ENCODE data around the gene PACSIN2. TPM values are rescaled to one million over a fixed set of nuclear protein-coding genes. Genes with fewer than 3 reads are reported as not detected.

The PACSIN2 gene
- total RNA-seq, 6 donors from 2014 or later: 120 to 186 (median 151) TPM

- TF ChIP-seq EP300 (IDR thresholded peaks at IDR 0.05) (no peak), POLR2A (IDR thresholded peaks at IDR 0.05) (no peak), POLR2AphosphoS5 (IDR thresholded peaks at IDR 0.05) (no peak)
- TF ChIP-seq, protein P1, sequence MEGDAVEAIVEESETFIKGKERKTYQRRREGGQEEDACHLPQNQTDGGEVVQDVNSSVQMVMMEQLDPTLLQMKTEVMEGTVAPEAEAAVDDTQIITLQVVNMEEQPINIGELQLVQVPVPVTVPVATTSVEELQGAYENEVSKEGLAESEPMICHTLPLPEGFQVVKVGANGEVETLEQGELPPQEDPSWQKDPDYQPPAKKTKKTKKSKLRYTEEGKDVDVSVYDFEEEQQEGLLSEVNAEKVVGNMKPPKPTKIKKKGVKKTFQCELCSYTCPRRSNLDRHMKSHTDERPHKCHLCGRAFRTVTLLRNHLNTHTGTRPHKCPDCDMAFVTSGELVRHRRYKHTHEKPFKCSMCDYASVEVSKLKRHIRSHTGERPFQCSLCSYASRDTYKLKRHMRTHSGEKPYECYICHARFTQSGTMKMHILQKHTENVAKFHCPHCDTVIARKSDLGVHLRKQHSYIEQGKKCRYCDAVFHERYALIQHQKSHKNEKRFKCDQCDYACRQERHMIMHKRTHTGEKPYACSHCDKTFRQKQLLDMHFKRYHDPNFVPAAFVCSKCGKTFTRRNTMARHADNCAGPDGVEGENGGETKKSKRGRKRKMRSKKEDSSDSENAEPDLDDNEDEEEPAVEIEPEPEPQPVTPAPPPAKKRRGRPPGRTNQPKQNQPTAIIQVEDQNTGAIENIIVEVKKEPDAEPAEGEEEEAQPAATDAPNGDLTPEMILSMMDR (IDR thresholded peaks at IDR 0.05): no peak
- H3K9me3 ChIP-seq: no peaks in the 10 kb centered on the region
- H3K4me1 ChIP-seq: peaks cover 37 to 57% (median 41%) of the 10 kb centered on the region in 4 donors
- H3K27me3 ChIP-seq: no peaks in the 10 kb centered on the region
- peaks cover 0 to 4% (median 0%) of the 10 kb centered on the region in 4 donors for H3K36me3 ChIP-seq
- peak overlapping the region in 1 of 4 donors; percentile 33 for H3K27ac ChIP-seq
- ATAC-seq (ENCODE audit: low FRiP score in 2 of 2) (no peak), DNase-seq (no peak)
- WGBS, 2 donors: 61 to 62% methylated on average over 2 of the region's 2 CpGs
- H3K4me3 ChIP-seq: no peak overlapping the region
These were observed 66.7 kb downstream of the PACSIN2 start for GRCh38 chr22:42948294-42948693.

GRCh38 chr22:42947211-42947990, 67.5 kb downstream of the PACSIN2 start:
- DNase-seq (peak in 1 of 2 donors; percentile 44), ATAC-seq (ENCODE audit: low FRiP score in 2 of 2) (no peak)
- Histone ChIP-seq H3K4me1 (peaks cover 37 to 55% (median 40%) of the 10 kb centered on the region in 4 donors), H3K36me3 (peaks cover 0 to 9% (median 0%) of the 10 kb centered on the region in 4 donors), H3K4me3 (no peak overlapping the region), H3K27ac (peak overlapping the region in 3 of 4 donors; percentile 23 to 59 (median 33)), H3K9me3 (no peaks in the 10 kb centered on the region), H3K27me3 (no peaks in the 10 kb centered on the region)
- TF ChIP-seq, protein P1 (IDR thresholded peaks at IDR 0.05): no peak
- TF ChIP-seq EP300 (IDR thresholded peaks at IDR 0.05): no peak
- TF ChIP-seq POLR2AphosphoS5 (IDR thresholded peaks at IDR 0.05): no peak
- TF ChIP-seq POLR2A (IDR thresholded peaks at IDR 0.05): no peak
- 62% methylated on average over 12 of the region's 13 CpGs for WGBS, 2 donors

- Histone ChIP-seq H3K36me3 (peaks cover 0 to 9% (median 0%) of the 10 kb centered on the region in 4 donors), H3K4me3 (no peak overlapping the region), H3K27ac (peak overlapping the region in 3 of 4 donors; percentile 33 to 59 (median 54)), H3K4me1 (peaks cover 37 to 55% (median 40%) of the 10 kb centered on the region in 4 donors), H3K9me3 (no peaks in the 10 kb centered on the region), H3K27me3 (no peaks in the 10 kb centered on the region)
- WGBS, 2 donors: 73 to 84% methylated on average over 16 of the region's 16 CpGs
- ATAC-seq (ENCODE audit: low FRiP score in 2 of 2): no peak
- TF ChIP-seq POLR2A (IDR thresholded peaks at IDR 0.05): no peak
- TF ChIP-seq, protein P1 (IDR thresholded peaks at IDR 0.05): no peak
- no peak for TF ChIP-seq EP300 (IDR thresholded peaks at IDR 0.05)
- no peak for TF ChIP-seq POLR2AphosphoS5 (IDR thresholded peaks at IDR 0.05)
- DNase-seq: no peak
These were observed 68.3 kb downstream of the PACSIN2 start for GRCh38 chr22:42946546-42947198.

DNA sequence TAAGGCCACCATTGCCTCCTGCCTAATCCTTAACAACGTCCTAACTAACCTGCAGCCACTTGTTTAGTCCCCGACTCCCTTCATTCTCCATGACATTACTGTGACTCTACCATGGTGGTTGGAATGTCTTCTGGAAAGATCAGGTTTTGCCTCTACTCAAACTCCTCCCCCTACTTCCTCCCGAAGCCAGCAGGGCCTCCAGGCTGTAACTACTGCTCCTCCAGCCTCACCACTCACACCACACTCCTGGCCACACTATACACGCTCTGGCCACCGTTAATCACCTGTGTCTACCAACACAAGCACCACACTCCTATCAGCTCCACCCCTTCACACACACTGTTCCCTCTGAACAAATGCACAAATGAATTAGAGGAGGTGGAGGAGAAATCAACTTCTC, 69.2 kb downstream of the PACSIN2 start:
- TF ChIP-seq, protein P1 (IDR thresholded peaks at IDR 0.05): no peak
- no peak for TF ChIP-seq POLR2AphosphoS5 (IDR thresholded peaks at IDR 0.05)
- Histone ChIP-seq H3K36me3 (peaks cover 0 to 9% (median 0%) of the 10 kb centered on the region in 4 donors), H3K27ac (peak overlapping the region in 3 of 4 donors; percentile 33 to 59 (median 54)), H3K4me3 (no peak overlapping the region), H3K4me1 (peaks cover 41 to 58% (median 42%) of the 10 kb centered on the region in 4 donors), H3K27me3 (no peaks in the 10 kb centered on the region), H3K9me3 (no peaks in the 10 kb centered on the region)
- DNase-seq (no peak), ATAC-seq (ENCODE audit: low FRiP score in 2 of 2) (peak; percentile 6 to 47)
- 59 to 60% methylated on average over 5 of the region's 5 CpGs for WGBS, 2 donors
